HepG2 (cell line): ENCODE results near the gene CADM1. TPM values are rescaled to one million over a fixed set of nuclear protein-coding genes. Genes with fewer than 3 reads are reported as not detected.

Source experiments
- ATAC-seq: fragments of 200-7000 bp; cut with Tn5 transposase; 3 replicates; pipeline ENCODE4 v1.9.1; 2020; ENCODE audit warnings: mild to moderate bottlenecking, moderate library complexity
- BruUV-seq: library from RNA; stranded (reverse); fragments of 400-500 nt; replicated peaks from 2 replicates; lab custom pipeline; 2021; lab: Mats Ljungman, UMichigan
- CTCF ChIA-PET: fragments of 300-600 bp; formaldehyde crosslinking; extraction: SDS; loops from one replicate; lab custom pipeline; 2021; ENCODE audit warnings: low total read pairs, inconsistent platforms, low intra/inter-chr PET ratio; lab: Yijun Ruan, JAX
- POLR2A ChIA-PET: fragments of 350-600 bp; sonication (Branson Sonifier 250); formaldehyde crosslinking; loops from one replicate; lab custom pipeline; 2020; ENCODE audit warnings: antibody characterized with exemption, inconsistent platforms; lab: Yijun Ruan, JAX
- DNase-seq: peaks from one replicate; pipeline ENCODE4 v3.0.0-alpha.2; 2015; ENCODE audit warnings: low spot score
- FAIRE-seq: peaks from 3 replicates; lab custom pipeline; 2011; peaks lifted over from hg19 to GRCh38; lab: Jason Lieb, UNC
- H2AFZ ChIP-seq: one replicate; pipeline ENCODE4 v1.6.1; 2011; ENCODE audit warnings: low read length, inconsistent platforms
- H3K27ac ChIP-seq: fragments of 300-600 bp; 3 replicates; pipeline ENCODE4 v1.8.0; 2011; ENCODE audit warnings: mixed run types, mild to moderate bottlenecking, mixed read lengths, low read length, inconsistent platforms; ENCODE audit not compliant: insufficient read depth; ENCODE audit errors: extremely low read length
- H3K27me3 ChIP-seq, 2 experiments: fragments of 200-600 bp in 1 of 2; 2 replicates in 1 of 2; 3 replicates in 1 of 2; pipeline versions ENCODE4 v1.6.0 to v1.8.0; 2011; ENCODE audit warnings: low read length in 2 of 2, mild to moderate bottlenecking in 2 of 2, moderate library complexity in 2 of 2, inconsistent platforms in 1 of 2; ENCODE audit not compliant: insufficient read depth in 2 of 2, control insufficient read depth in 1 of 2
- H3K36me3 ChIP-seq, 2 experiments: fragments of 200-600 bp in 1 of 2; replicated peaks in 1 of 2; 2 replicates in 1 of 2; 3 replicates in 1 of 2; pipeline versions ENCODE4 v1.5.1 to v1.8.0; 2011; ENCODE audit warnings: low read length in 2 of 2, inconsistent platforms in 1 of 2; ENCODE audit not compliant: insufficient read depth in 2 of 2, control insufficient read depth in 1 of 2
- H3K4me1 ChIP-seq: 2 replicates; pipeline ENCODE4 v1.5.1; 2012; ENCODE audit warnings: low read length, inconsistent platforms; ENCODE audit not compliant: insufficient read depth
- H3K4me2 ChIP-seq: 2 replicates; pipeline ENCODE4 v1.6.0; 2011; ENCODE audit warnings: low read depth, low read length, inconsistent platforms
- H3K4me3 ChIP-seq, 3 experiments: fragments of 200-600 bp in 1 of 3; sonication (generic), shearing (Covaris generic) in 1 of 3; replicated peaks in 1 of 3; 2 replicates each; pipeline ENCODE4 v1.5.1; 2011 to 2016; ENCODE audit warnings: low read length in 3 of 3, inconsistent platforms in 2 of 3, low read depth in 2 of 3, mild to moderate bottlenecking in 2 of 3, control low read depth in 1 of 3, mixed read lengths in 1 of 3; ENCODE audit not compliant: insufficient read depth in 1 of 3
- H3K79me2 ChIP-seq: one replicate; pipeline ENCODE4 v1.6.1; 2011; ENCODE audit warnings: low read length, inconsistent platforms; ENCODE audit not compliant: insufficient read depth
- H3K9ac ChIP-seq: 2 replicates; pipeline ENCODE4 v1.6.0; 2011; ENCODE audit warnings: mild to moderate bottlenecking, low read depth, low read length, inconsistent platforms; ENCODE audit not compliant: insufficient read depth
- H3K9me3 ChIP-seq: 2 replicates; pipeline ENCODE4 v1.5.1; 2012; ENCODE audit warnings: mild to moderate bottlenecking, low read length
- H4K20me1 ChIP-seq: 2 replicates; pipeline ENCODE4 v1.6.0; 2011; ENCODE audit warnings: inconsistent platforms, mild to moderate bottlenecking, low read length, moderate library complexity; ENCODE audit not compliant: insufficient read depth
- BHLHE40 ChIP-seq: IDR thresholded peaks from 2 replicates; pipeline ENCODE4 v1.6.1; 2011; ENCODE audit warnings: low read length, improper control_type of control experiment
- MTF1 ChIP-seq: sonication (generic); formaldehyde crosslinking; IDR thresholded peaks from 2 replicates; pipeline ENCODE4 v1.5.0; 2020; ENCODE audit warnings: missing genetic modification reagents
- NR2F6 ChIP-seq, 2 experiments: IDR thresholded peaks; 2 replicates each; pipeline ENCODE4 v1.6.1; 2016; ENCODE audit warnings: antibody characterized with exemption in 1 of 2, mild to moderate bottlenecking in 1 of 2
- SMYD3 ChIP-seq: sonication (generic); formaldehyde crosslinking; IDR thresholded peaks from 2 replicates; pipeline ENCODE4 v1.8.1; 2023; ENCODE audit warnings: mild to moderate bottlenecking, missing genetic modification reagents
- TOE1 ChIP-seq: sonication (generic); formaldehyde crosslinking; IDR thresholded peaks from 2 replicates; pipeline ENCODE4 v1.4.0; 2020; ENCODE audit warnings: mild to moderate bottlenecking, missing genetic modification reagents
- ZNF20 ChIP-seq: sonication (generic); formaldehyde crosslinking; IDR thresholded peaks from 2 replicates; pipeline ENCODE4 v1.4.0; 2020; ENCODE audit warnings: mild to moderate bottlenecking, moderate library complexity, missing genetic modification reagents
- ZNF230 ChIP-seq: sonication (generic); formaldehyde crosslinking; IDR thresholded peaks from 2 replicates; pipeline ENCODE4 v1.4.0; 2020; ENCODE audit warnings: mild to moderate bottlenecking, missing genetic modification reagents
- ZNF451 ChIP-seq: sonication (generic); formaldehyde crosslinking; IDR thresholded peaks from 2 replicates; pipeline ENCODE4 v1.5.0; 2020; ENCODE audit warnings: mild to moderate bottlenecking, missing genetic modification reagents
- WGBS: methylation state at CpG from one replicate; pipeline ENCODE4 v1.1.6; 2017; ENCODE audit warnings: low lambda C conversion rate; 5-methylcytosine and 5-hydroxymethylcytosine counted together
- in situ Hi-C: cut with HindIII; loops from 2 replicates; pipeline ENCODE4 v1.10.0; 2017; ENCODE audit warnings: low pct_unique_long_range_greater_than_20kb; ENCODE audit not compliant: extremely low pct_ligation_motif_present
- intact Hi-C: fragments of 100-400 bp; cut with micrococcal nuclease; formaldehyde crosslinking; loops from one replicate; pipeline ENCODE4 v1.10.0; 2022; ENCODE audit not compliant: unreplicated experiment
- polyA plus RNA-seq, 8 experiments: library from polyadenylated mRNA; depleted of rRNA in 3 of 8; stranded (reverse) in 7 of 8; unstranded in 1 of 8; fragments of >200 nt; fragmentation: Illumina TruSeq in 4 of 8; extraction: Trizol in 4 of 8; gene quantifications; 2 replicates each; pipeline versions ENCODE4 v1.2.1 to v1.2.3, GENCODE V29; 2011 to 2016; ENCODE audit warnings: low read depth in 4 of 8, missing spikeins in 1 of 8, mixed read lengths in 1 of 8; ENCODE audit not compliant: insufficient read depth in 1 of 8
- total RNA-seq, 5 experiments: library from RNA; depleted of rRNA; stranded (reverse); fragments of >200 nt; fragmentation: Illumina TruSeq; extraction: Trizol; gene quantifications; 2 replicates each; pipeline ENCODE4 v1.2.3, GENCODE V29; 2016; ENCODE audit warnings: low read depth in 1 of 5
- TF ChIP-seq, protein P1 (sequence below): sonication (generic); formaldehyde crosslinking; IDR thresholded peaks from 2 replicates; pipeline ENCODE4 v1.5.1; 2020; ENCODE audit warnings: missing genetic modification reagents, mild to moderate bottlenecking, borderline replicate concordance
- TF ChIP-seq, protein P2 (sequence below): sonication (generic); formaldehyde crosslinking; IDR thresholded peaks from 2 replicates; pipeline ENCODE4 v1.5.0; 2020; ENCODE audit warnings: mild to moderate bottlenecking, missing genetic modification reagents

The CADM1 gene
- total and polyA plus RNA-seq, 2 of the 13 experiments (the other 11 are each of a cell fraction or from before 2014, with no cell fraction given), result 71.3 to 122 TPM

DNA sequence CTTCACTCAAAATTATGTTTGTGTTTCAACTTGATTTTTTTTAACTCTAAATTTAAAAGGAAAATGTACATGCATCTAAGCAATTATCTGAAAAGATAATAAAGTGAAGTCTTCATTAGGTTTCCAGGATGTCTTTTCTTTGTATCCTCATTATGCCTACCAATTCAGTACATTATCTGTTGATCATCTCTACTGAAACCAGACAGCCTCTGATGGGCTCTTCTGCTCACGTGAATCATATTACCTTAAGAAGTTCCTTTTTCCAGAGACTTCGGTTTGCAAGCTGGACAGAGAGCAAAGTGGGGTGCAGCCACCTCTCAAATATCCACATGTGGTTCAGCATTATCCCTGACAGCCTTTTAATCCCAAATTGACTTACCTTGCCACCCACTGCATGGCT lies 158.4 kb downstream of the CADM1 start (continued):
- TF ChIP-seq BHLHE40 (no peak), NR2F6 (IDR thresholded peaks at IDR 0.05) (no peak), NR2F6 (CRISPR knock-in tag; IDR thresholded peaks at IDR 0.05) (no peak)
- TF ChIP-seq, all 625 proteins: peak for 0

DNA sequence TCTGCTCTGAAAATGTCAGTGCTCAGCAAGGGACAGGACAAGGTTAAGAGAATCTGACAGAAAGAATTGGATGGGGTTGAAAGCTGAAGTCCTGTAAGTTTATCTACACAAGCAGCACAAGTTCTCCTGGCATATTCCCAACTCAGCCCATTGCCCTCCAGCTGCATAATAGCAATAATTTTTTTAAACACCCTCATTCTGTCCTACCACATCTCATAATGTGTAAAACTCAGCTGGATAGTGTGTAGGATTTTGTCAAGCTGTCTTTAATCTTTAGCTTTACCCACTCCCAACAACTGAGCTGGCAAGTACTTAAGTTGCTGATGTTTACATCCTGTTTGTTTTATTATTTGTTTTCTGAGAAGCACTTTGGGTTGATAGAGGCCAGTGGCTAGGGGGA lies 158.9 kb downstream of the CADM1 start:
- Histone ChIP-seq H3K36me3 (peaks cover 0 to 9% of the 10 kb centered on the region in 2 experiments; a peak in 2 of 5 replicates), H3K79me2 (no peaks in the 10 kb centered on the region), H3K4me1 (peaks cover 19% of the 10 kb centered on the region), H3K27me3 (no peaks in the 10 kb centered on the region), H3K9ac (no peak overlapping the region), H3K4me3 (no peak overlapping the region), H2AFZ (no peak overlapping the region), H4K20me1 (no peaks in the 10 kb centered on the region), H3K27ac (no peak overlapping the region), H3K9me3 (no peaks in the 10 kb centered on the region), H3K4me2 (no peak overlapping the region)
- intact Hi-C loops (no loop called here), in situ Hi-C loops (no loop called here)
- no peak for FAIRE-seq
- no TSS peak for BruUV-seq
- DNase-seq, result no peak
- POLR2A ChIA-PET, result no interaction called here
- no peak for ATAC-seq
- CTCF ChIA-PET, result no interaction called here
- TF ChIP-seq, protein P1, sequence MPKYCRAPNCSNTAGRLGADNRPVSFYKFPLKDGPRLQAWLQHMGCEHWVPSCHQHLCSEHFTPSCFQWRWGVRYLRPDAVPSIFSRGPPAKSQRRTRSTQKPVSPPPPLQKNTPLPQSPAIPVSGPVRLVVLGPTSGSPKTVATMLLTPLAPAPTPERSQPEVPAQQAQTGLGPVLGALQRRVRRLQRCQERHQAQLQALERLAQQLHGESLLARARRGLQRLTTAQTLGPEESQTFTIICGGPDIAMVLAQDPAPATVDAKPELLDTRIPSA (CRISPR knock-in tag), result no peak
- no peak for TF ChIP-seq MTF1 (CRISPR knock-in tag)
- TF ChIP-seq ZNF20 (CRISPR knock-in tag), result no peak

DNA sequence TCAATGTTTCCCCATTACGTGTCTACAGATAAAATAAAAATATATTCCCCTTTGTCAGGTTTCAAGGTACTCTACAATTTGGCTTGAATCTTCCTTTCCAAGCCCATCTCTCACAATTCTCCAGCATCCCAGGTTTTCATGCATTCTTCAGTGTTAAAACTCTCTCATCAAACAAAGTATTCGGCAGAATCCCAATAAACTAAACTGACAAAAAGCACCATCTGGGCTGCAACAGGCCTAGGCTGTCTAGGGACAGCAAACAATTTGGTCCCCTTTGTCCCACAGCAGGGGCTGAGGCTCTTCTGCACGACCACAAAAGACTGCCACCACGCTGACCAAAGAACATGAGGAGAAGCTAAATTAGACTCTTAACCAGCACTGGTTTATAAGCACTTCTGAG lies 159.4 kb downstream of the CADM1 start:
- Histone ChIP-seq H3K27ac (no peak overlapping the region), H3K36me3 (peaks cover 0 to 9% of the 10 kb centered on the region in 2 experiments; a peak in 2 of 5 replicates), H2AFZ (no peak overlapping the region), H3K79me2 (no peaks in the 10 kb centered on the region), H3K4me2 (no peak overlapping the region), H3K4me3 (no peak overlapping the region), H3K4me1 (peaks cover 19% of the 10 kb centered on the region), H3K27me3 (no peaks in the 10 kb centered on the region), H4K20me1 (no peaks in the 10 kb centered on the region), H3K9me3 (no peaks in the 10 kb centered on the region), H3K9ac (no peak overlapping the region)
- POLR2A ChIA-PET, result no interaction called here
- intact Hi-C loops, result no loop called here
- no TSS peak for BruUV-seq
- ATAC-seq (no peak), FAIRE-seq (no peak), DNase-seq (no peak)
- WGBS, result 90% methylated on average over 4 of the region's 4 CpGs
- CTCF ChIA-PET, result no interaction called here
- in situ Hi-C loops, result no loop called here
- TF ChIP-seq, protein P2, sequence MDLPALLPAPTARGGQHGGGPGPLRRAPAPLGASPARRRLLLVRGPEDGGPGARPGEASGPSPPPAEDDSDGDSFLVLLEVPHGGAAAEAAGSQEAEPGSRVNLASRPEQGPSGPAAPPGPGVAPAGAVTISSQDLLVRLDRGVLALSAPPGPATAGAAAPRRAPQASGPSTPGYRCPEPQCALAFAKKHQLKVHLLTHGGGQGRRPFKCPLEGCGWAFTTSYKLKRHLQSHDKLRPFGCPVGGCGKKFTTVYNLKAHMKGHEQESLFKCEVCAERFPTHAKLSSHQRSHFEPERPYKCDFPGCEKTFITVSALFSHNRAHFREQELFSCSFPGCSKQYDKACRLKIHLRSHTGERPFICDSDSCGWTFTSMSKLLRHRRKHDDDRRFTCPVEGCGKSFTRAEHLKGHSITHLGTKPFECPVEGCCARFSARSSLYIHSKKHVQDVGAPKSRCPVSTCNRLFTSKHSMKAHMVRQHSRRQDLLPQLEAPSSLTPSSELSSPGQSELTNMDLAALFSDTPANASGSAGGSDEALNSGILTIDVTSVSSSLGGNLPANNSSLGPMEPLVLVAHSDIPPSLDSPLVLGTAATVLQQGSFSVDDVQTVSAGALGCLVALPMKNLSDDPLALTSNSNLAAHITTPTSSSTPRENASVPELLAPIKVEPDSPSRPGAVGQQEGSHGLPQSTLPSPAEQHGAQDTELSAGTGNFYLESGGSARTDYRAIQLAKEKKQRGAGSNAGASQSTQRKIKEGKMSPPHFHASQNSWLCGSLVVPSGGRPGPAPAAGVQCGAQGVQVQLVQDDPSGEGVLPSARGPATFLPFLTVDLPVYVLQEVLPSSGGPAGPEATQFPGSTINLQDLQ, result no peak
- TF ChIP-seq SMYD3 (CRISPR knock-in tag) (no peak), ZNF451 (CRISPR knock-in tag) (no peak), TOE1 (CRISPR knock-in tag) (no peak), ZNF230 (CRISPR knock-in tag) (no peak)
